Right lobe of liver (tissue), 4 donors: Measurements from ENCODE around the gene PDGFD.

ENCODE experiments used
- CTCF ChIP-seq, 4 donors: fragments of 200-600 bp in 3 of 4; fragments of 450-650 bp in 1 of 4; IDR thresholded peaks; one replicate each; pipeline versions ENCODE4 v1.5.1 to v1.8.0; 2016 to 2022; ENCODE audit warnings: antibody characterized with exemption in 4 of 4, mild to moderate bottlenecking in 2 of 4
- POLR2A ChIP-seq: fragments of 450-650 bp; IDR thresholded peaks from one replicate; pipeline ENCODE4 v1.6.1; 2017; ENCODE audit warnings: antibody characterized with exemption, mild to moderate bottlenecking
- donor health status: DM: no; HTN: no; CAD: no.
- donor health status: DM: no; HTN: no; CAD: no.
- donor health status: DM: no; HTN: yes; CAD: no.

GRCh38 chr11:103907548-103908455 lies 256.1 kb downstream of the PDGFD start:
- TF ChIP-seq CTCF (IDR thresholded peaks at IDR 0.05) (no peak), POLR2A (no peak)
